PC-3 (cell line): ENCODE data around the gene ACKR3.

Experiments
- CTCF ChIP-seq: fragments of 300-600 bp; sonication (generic); conservative IDR thresholded peaks from 2 replicates; pipeline ENCODE4 v1.5.1; 2017; ENCODE audit warnings: antibody characterized with exemption, low read depth, mild to moderate bottlenecking, low read length
- EZH2 ChIP-seq: fragments of 300-600 bp; sonication (generic); IDR thresholded peaks from one replicate; pipeline ENCODE4 v1.6.1; 2017; ENCODE audit warnings: antibody characterized with exemption, mild to moderate bottlenecking, low read length; ENCODE audit not compliant: unreplicated experiment

DNA sequence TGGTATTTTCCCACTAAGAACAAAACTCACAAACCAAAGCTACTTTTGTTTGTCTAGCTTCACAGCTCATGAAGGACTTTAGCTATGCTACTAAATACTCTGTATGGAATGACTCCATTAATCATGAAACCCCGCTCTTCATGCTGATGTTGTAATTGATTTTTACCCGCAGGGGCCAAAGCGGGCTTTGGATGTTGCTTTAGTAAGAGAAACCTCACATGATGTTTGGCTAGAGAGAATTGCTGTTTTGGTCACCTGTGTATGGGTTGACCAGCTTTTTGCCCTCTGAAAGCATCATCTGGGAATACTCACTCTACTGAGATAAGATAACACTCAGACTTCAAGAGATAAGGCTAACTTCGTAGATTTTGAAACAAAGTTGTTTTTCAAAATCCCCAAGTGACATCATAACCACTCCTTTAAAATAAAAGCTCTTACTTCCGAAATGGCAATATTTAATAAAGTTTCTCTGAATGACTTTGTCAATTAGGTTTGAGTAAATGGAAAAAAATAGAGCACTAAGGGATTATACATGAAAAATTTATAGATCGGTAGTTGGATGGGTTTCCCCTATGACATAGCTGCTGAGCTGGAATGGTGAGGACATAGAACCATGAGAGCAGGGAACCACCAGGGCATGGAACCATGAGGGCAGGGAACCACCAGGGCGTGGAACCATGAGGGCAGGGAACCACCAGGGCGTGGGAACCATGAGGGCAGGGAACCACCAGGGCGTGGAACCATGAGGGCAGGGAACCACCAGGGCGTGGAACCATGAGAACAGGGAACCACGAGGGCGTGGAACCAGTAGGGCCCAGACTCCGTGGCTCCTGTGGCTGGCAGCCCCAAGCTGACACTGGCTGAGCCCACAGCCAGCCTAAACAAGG, 31.9 kb downstream of the ACKR3 start:
- TF ChIP-seq CTCF (no peak), EZH2 (no peak)
